ENCODE measurements around the gene XPO5. TPM values are rescaled to one million over a fixed set of nuclear protein-coding genes. Genes with fewer than 3 reads are reported as not detected.

XPO5 gene
- total and polyA plus RNA-seq, 2 experiments from 2014 or later: 28.5 to 95.2 TPM

Small RNA genes within 50 kb of the gene (small RNA-seq; reads per million reads assigned to genes)
- gene RF00426 (ENCODE audit: low replicate concordance) (not detected), gene RNU6-1113P (ENCODE audit: low replicate concordance) (not detected)

Other genes with a start within 250 kb of the XPO5 start
- 13.4 and 19.5 TPM in 2 replicates for gene ZNF318, start 206.4 kb downstream of the XPO5 start, total RNA-seq (2014; rRNA removed; shearing (Covaris generic))
- gene ZNF318, start 206.4 kb downstream of the XPO5 start, polyA plus RNA-seq (2016; fragmentation: Nextera tagmentation; extraction: Ambion mirVana): 8.7 and 10.5 TPM in 2 replicates
- 16.7 and 16.9 TPM in 2 replicates for gene ABCC10, start 148.5 kb downstream of the XPO5 start, total RNA-seq (2014; rRNA removed; shearing (Covaris generic))
- 17.5 and 18.9 TPM in 2 replicates for gene ABCC10, start 148.5 kb downstream of the XPO5 start, polyA plus RNA-seq (2016; fragmentation: Nextera tagmentation; extraction: Ambion mirVana)
- gene DLK2, start 120.5 kb downstream of the XPO5 start, total RNA-seq (2014; rRNA removed; shearing (Covaris generic)): 0.16 and 0.21 TPM in 2 replicates
- gene DLK2, start 120.5 kb downstream of the XPO5 start, polyA plus RNA-seq (2016; fragmentation: Nextera tagmentation; extraction: Ambion mirVana): 0.47 and 0.57 TPM in 2 replicates
- 33.3 and 34.3 TPM in 2 replicates for gene TJAP1, start 98.5 kb downstream of the XPO5 start, total RNA-seq (2014; rRNA removed; shearing (Covaris generic))
- 16.9 and 17.6 TPM in 2 replicates for gene TJAP1, start 98.5 kb downstream of the XPO5 start, polyA plus RNA-seq (2016; fragmentation: Nextera tagmentation; extraction: Ambion mirVana)
- gene LRRC73, start 65.7 kb downstream of the XPO5 start, total RNA-seq (2014; rRNA removed; shearing (Covaris generic)): 0.08 and 0.59 TPM in 2 replicates
- gene LRRC73, start 65.7 kb downstream of the XPO5 start, polyA plus RNA-seq (2016; fragmentation: Nextera tagmentation; extraction: Ambion mirVana): 0.26 TPM in 1 of 2 replicates, not detected in the other
- gene YIPF3, start 59.1 kb downstream of the XPO5 start, total RNA-seq (2014; rRNA removed; shearing (Covaris generic)): 94.3 and 119 TPM in 2 replicates
- 60.6 and 64.4 TPM in 2 replicates for gene YIPF3, start 59.1 kb downstream of the XPO5 start, polyA plus RNA-seq (2016; fragmentation: Nextera tagmentation; extraction: Ambion mirVana)
- gene POLR1C, start 58.9 kb downstream of the XPO5 start, total RNA-seq (2014; rRNA removed; shearing (Covaris generic)): 18.1 and 26.6 TPM in 2 replicates
- 47.0 and 48.9 TPM in 2 replicates for gene POLR1C, start 58.9 kb downstream of the XPO5 start, polyA plus RNA-seq (2016; fragmentation: Nextera tagmentation; extraction: Ambion mirVana)
- 7.9 and 9.4 TPM in 2 replicates for gene POLH, start 147 bp upstream of the XPO5 start, total RNA-seq (2014; rRNA removed; shearing (Covaris generic))
- 4.2 and 5.8 TPM in 2 replicates for gene POLH, start 147 bp upstream of the XPO5 start, polyA plus RNA-seq (2016; fragmentation: Nextera tagmentation; extraction: Ambion mirVana)
- gene GTPBP2, start 53.2 kb upstream of the XPO5 start, total RNA-seq (2014; rRNA removed; shearing (Covaris generic)): 46.4 and 55.9 TPM in 2 replicates
- 14.9 and 17.5 TPM in 2 replicates for gene GTPBP2, start 53.2 kb upstream of the XPO5 start, polyA plus RNA-seq (2016; fragmentation: Nextera tagmentation; extraction: Ambion mirVana)
- gene MAD2L1BP, start 59.8 kb upstream of the XPO5 start, total RNA-seq (2014; rRNA removed; shearing (Covaris generic)): 39.6 and 51.7 TPM in 2 replicates
- 26.6 and 27.2 TPM in 2 replicates for gene MAD2L1BP, start 59.8 kb upstream of the XPO5 start, polyA plus RNA-seq (2016; fragmentation: Nextera tagmentation; extraction: Ambion mirVana)
- gene RSPH9, start 69.0 kb upstream of the XPO5 start, total RNA-seq (2014; rRNA removed; shearing (Covaris generic)): 0.10 TPM in 1 of 2 replicates, not detected in the other
- 0.38 and 0.39 TPM in 2 replicates for gene RSPH9, start 69.0 kb upstream of the XPO5 start, polyA plus RNA-seq (2016; fragmentation: Nextera tagmentation; extraction: Ambion mirVana)
- gene MRPS18A, start 111.8 kb upstream of the XPO5 start, total RNA-seq (2014; rRNA removed; shearing (Covaris generic)): 51.7 and 62.7 TPM in 2 replicates
- gene MRPS18A, start 111.8 kb upstream of the XPO5 start, polyA plus RNA-seq (2016; fragmentation: Nextera tagmentation; extraction: Ambion mirVana): 58.6 and 58.9 TPM in 2 replicates
- gene VEGFA, start 194.2 kb upstream of the XPO5 start, total RNA-seq (2014; rRNA removed; shearing (Covaris generic)): 55.9 and 61.1 TPM in 2 replicates
- gene VEGFA, start 194.2 kb upstream of the XPO5 start, polyA plus RNA-seq (2016; fragmentation: Nextera tagmentation; extraction: Ambion mirVana): 10.9 and 13.3 TPM in 2 replicates